CD4-positive, alpha-beta T cell (primary cell): ENCODE measurements around the gene EVC2. TPM values are rescaled to one million over a fixed set of nuclear protein-coding genes. Genes with fewer than 3 reads are reported as not detected.

Experiments
- ATAC-seq: fragments of 200-7000 bp; cut with Tn5 transposase; one replicate; pipeline ENCODE4 v1.10.0; 2022; ENCODE audit warnings: mild to moderate bottlenecking; ENCODE audit not compliant: poor library complexity
- CTCF ChIA-PET: fragments of 350-600 bp; sonication (Branson Sonifier 250); formaldehyde crosslinking; loops from one replicate; lab custom pipeline; 2021; ENCODE audit warnings: antibody characterized with exemption, inconsistent platforms; lab: Charles Lee
- POLR2A ChIA-PET: fragments of 350-600 bp; sonication (Branson Sonifier 250); formaldehyde crosslinking; loops from one replicate; lab custom pipeline; 2021; ENCODE audit warnings: antibody characterized with exemption, inconsistent platforms; lab: Charles Lee
- DNase-seq, 14 experiments: peaks; one replicate each; pipeline ENCODE4 v3.0.0-alpha.2; 2013 to 2020; ENCODE audit warnings: mixed read lengths in 2 of 14
- H3K27ac ChIP-seq, 2 donors: one replicate each; pipeline versions ENCODE4 v1.5.1 to v1.7.0; 2013; ENCODE audit warnings: low read length in 2 of 2, low read depth in 1 of 2, mild to moderate bottlenecking in 1 of 2
- H3K27me3 ChIP-seq, 2 experiments: 1 replicate in 1 of 2; 2 replicates in 1 of 2; pipeline versions ENCODE4 v1.6.1 to v1.7.0; 2013; ENCODE audit warnings: low read length in 2 of 2, control low read depth in 1 of 2, mild to moderate bottlenecking in 1 of 2, moderate library complexity in 1 of 2; ENCODE audit not compliant: insufficient read depth in 2 of 2, control insufficient read depth in 1 of 2
- H3K36me3 ChIP-seq: one replicate; pipeline ENCODE4 v1.6.1; 2013; ENCODE audit warnings: low read length, control low read depth; ENCODE audit not compliant: insufficient read depth
- H3K4me1 ChIP-seq: one replicate; pipeline ENCODE4 v1.6.1; 2013; ENCODE audit warnings: low read length, control low read depth; ENCODE audit not compliant: insufficient read depth
- H3K4me3 ChIP-seq: one replicate; pipeline ENCODE4 v1.5.1; 2013; ENCODE audit warnings: mild to moderate bottlenecking, low read length, moderate library complexity
- H3K9me3 ChIP-seq, 2 experiments: 1 replicate in 1 of 2; 2 replicates in 1 of 2; pipeline versions ENCODE4 v1.6.1 to v1.7.0; 2013; ENCODE audit warnings: low read length in 2 of 2, mild to moderate bottlenecking in 2 of 2, control low read depth in 1 of 2, moderate library complexity in 1 of 2; ENCODE audit not compliant: control insufficient read depth in 1 of 2, insufficient read depth in 1 of 2
- H3K27ac Mint-ChIP-seq: one replicate; pipeline ENCODE4 v1.8.0; 2020; ENCODE audit warnings: mixed read lengths
- H3K27me3 Mint-ChIP-seq: one replicate; pipeline ENCODE4 v1.8.0; 2021; ENCODE audit warnings: mixed read lengths
- H3K36me3 Mint-ChIP-seq: one replicate; pipeline ENCODE4 v1.8.0; 2021; ENCODE audit warnings: low read depth, mixed read lengths
- H3K4me1 Mint-ChIP-seq: one replicate; pipeline ENCODE4 v1.8.0; 2021; ENCODE audit warnings: low read depth, mixed read lengths
- H3K4me3 Mint-ChIP-seq: one replicate; pipeline ENCODE4 v1.8.0; 2020; ENCODE audit warnings: mild to moderate bottlenecking, mixed read lengths
- H3K9me3 Mint-ChIP-seq: one replicate; pipeline ENCODE4 v1.8.0; 2020; ENCODE audit warnings: mixed read lengths
- CTCF ChIP-seq: fragments of 200-600 bp; IDR thresholded peaks from one replicate; pipeline ENCODE4 v1.8.0; 2022; ENCODE audit warnings: antibody characterized with exemption, mild to moderate bottlenecking
- intact Hi-C, 2 experiments: fragments of 100-400 bp; cut with DNase I in 1 of 2; cut with micrococcal nuclease in 1 of 2; formaldehyde crosslinking; loops; one replicate each; pipeline versions ENCODE4 v1.15.1 to v1.9.0; 2023 to 2025; cut with DNase I, micrococcal nuclease
- total RNA-seq, 174 experiments: library from RNA in 2 of 174; stranded (reverse) in 2 of 174; gene quantifications; one replicate each; pipeline ENCODE4 v1.2.3 and lab custom pipeline; 2021 to 2026

Gene EVC2
- total RNA-seq, 2 experiments from 2014 or later = 1.1 to 1.3 TPM

GRCh38 chr4:5563856-5564255, 144.5 kb downstream of the EVC2 start:
- Mint-ChIP-seq H3K4me3 (no peak overlapping the region), H3K27ac (no peak overlapping the region), H3K9me3 (no peaks in the 10 kb centered on the region), H3K4me1 (no peaks in the 10 kb centered on the region), H3K27me3 (no peaks in the 10 kb centered on the region), H3K36me3 (no peaks in the 10 kb centered on the region)
- no peak for TF ChIP-seq CTCF
- ChIA-PET POLR2A (no interaction called here), CTCF (no interaction called here)
- DNase-seq = no peak
- H3K4me3 ChIP-seq = no peak overlapping the region
- no peak overlapping the region for H3K27ac ChIP-seq
- intact Hi-C loops = no loop called here
- no peaks in the 10 kb centered on the region for H3K36me3 ChIP-seq
- peaks cover 0 to 11% of the 10 kb centered on the region in 2 experiments for H3K9me3 ChIP-seq
- no peaks in the 10 kb centered on the region for H3K4me1 ChIP-seq
- no peaks in the 10 kb centered on the region for H3K27me3 ChIP-seq
- no peak for ATAC-seq

GRCh38 chr4:5562476-5562875, 145.9 kb downstream of the EVC2 start:
- Histone ChIP-seq H3K4me1 (no peaks in the 10 kb centered on the region), H3K9me3 (peaks cover 0 to 11% of the 10 kb centered on the region in 2 experiments), H3K36me3 (no peaks in the 10 kb centered on the region), H3K4me3 (no peak overlapping the region), H3K27ac (no peak overlapping the region), H3K27me3 (no peaks in the 10 kb centered on the region)
- Mint-ChIP-seq H3K4me1 (no peaks in the 10 kb centered on the region), H3K27me3 (no peaks in the 10 kb centered on the region), H3K4me3 (no peak overlapping the region), H3K27ac (no peak overlapping the region), H3K36me3 (no peaks in the 10 kb centered on the region), H3K9me3 (no peaks in the 10 kb centered on the region)
- no peak for ATAC-seq
- ChIA-PET POLR2A (no interaction called here), CTCF (no interaction called here)
- no peak for TF ChIP-seq CTCF
- no peak for DNase-seq
- intact Hi-C loops = no loop called here

- ATAC-seq (no peak), DNase-seq (no peak)
- no peaks in the 10 kb centered on the region for H3K27me3 Mint-ChIP-seq
- POLR2A ChIA-PET = no interaction called here
- no peak overlapping the region for H3K4me3 Mint-ChIP-seq
- Histone ChIP-seq H3K27ac (no peak overlapping the region), H3K36me3 (no peaks in the 10 kb centered on the region), H3K27me3 (no peaks in the 10 kb centered on the region), H3K4me3 (no peak overlapping the region), H3K9me3 (peaks cover 0 to 7% of the 10 kb centered on the region in 2 experiments), H3K4me1 (no peaks in the 10 kb centered on the region)
- TF ChIP-seq CTCF = no peak
- intact Hi-C loops = no loop called here
- no peaks in the 10 kb centered on the region for H3K36me3 Mint-ChIP-seq
- no peaks in the 10 kb centered on the region for H3K9me3 Mint-ChIP-seq
- H3K4me1 Mint-ChIP-seq = no peaks in the 10 kb centered on the region
- CTCF ChIA-PET = no interaction called here
- no peak overlapping the region for H3K27ac Mint-ChIP-seq
Observed at GRCh38 chr4:5561286-5561685, 147.1 kb downstream of the EVC2 start.
